GM19239 (cell line): ENCODE data around the gene TIE1.

ENCODE experiments used
- DNase-seq: peaks from one replicate; pipeline ENCODE4 v3.0.0; 2011; ENCODE audit warnings: low spot score; ENCODE audit not compliant: insufficient read length
- FAIRE-seq: peaks from 2 replicates; lab custom pipeline; 2011; peaks lifted over from hg19 to GRCh38; lab: Jason Lieb, UNC

Gene TIE1

GRCh38 chr1:43308635-43309404 is 8.0 kb downstream of the TIE1 start:
- no peak for FAIRE-seq
- no peak for DNase-seq

GRCh38 chr1:43309405-43310025 is 8.7 kb downstream of the TIE1 start:
- FAIRE-seq, result no peak
- DNase-seq, result no peak

- no peak for DNase-seq
- no peak for FAIRE-seq
These were observed 10.7 kb downstream of the TIE1 start for GRCh38 chr1:43311521-43311920.

- DNase-seq (no peak), FAIRE-seq (no peak)
These were observed 11.4 kb downstream of the TIE1 start for GRCh38 chr1:43312212-43312623.

- FAIRE-seq (no peak), DNase-seq (no peak)
These were observed 12.1 kb downstream of the TIE1 start for GRCh38 chr1:43312663-43313515.

GRCh38 chr1:43313771-43314170 is 13.0 kb downstream of the TIE1 start:
- FAIRE-seq, result no peak
- DNase-seq, result no peak

GRCh38 chr1:43314233-43314632 is 13.5 kb downstream of the TIE1 start:
- FAIRE-seq (no peak), DNase-seq (no peak)

- DNase-seq, result no peak
- FAIRE-seq, result no peak
These were observed 14.7 kb downstream of the TIE1 start for GRCh38 chr1:43315481-43315880.

- FAIRE-seq (no peak), DNase-seq (no peak)
These were observed 15.4 kb downstream of the TIE1 start for GRCh38 chr1:43315963-43316737.

GRCh38 chr1:43316738-43317520 is 16.1 kb downstream of the TIE1 start:
- FAIRE-seq (no peak), DNase-seq (no peak)

GRCh38 chr1:43317817-43318471 is 17.2 kb downstream of the TIE1 start:
- no peak for FAIRE-seq

GRCh38 chr1:43318831-43319230 is 18.0 kb downstream of the TIE1 start:
- no peak for FAIRE-seq
- DNase-seq, result no peak

More at GRCh38 chr1:43317817-43318471, 17.2 kb downstream of the TIE1 start:
- no peak for DNase-seq

GRCh38 chr1:43319288-43319687 is 18.5 kb downstream of the TIE1 start:
- no peak for FAIRE-seq
- DNase-seq, result no peak

- DNase-seq, result no peak
- no peak for FAIRE-seq
These were observed 19.0 kb downstream of the TIE1 start for GRCh38 chr1:43319766-43320165.

GRCh38 chr1:43321331-43321891 is 20.6 kb downstream of the TIE1 start:
- DNase-seq (no peak), FAIRE-seq (no peak)

GRCh38 chr1:43322506-43322905 is 21.7 kb downstream of the TIE1 start:
- FAIRE-seq, result no peak

GRCh38 chr1:43324810-43325209 is 24.0 kb downstream of the TIE1 start:
- DNase-seq (no peak), FAIRE-seq (no peak)

More at GRCh38 chr1:43322506-43322905, 21.7 kb downstream of the TIE1 start:
- no peak for DNase-seq

- DNase-seq (no peak), FAIRE-seq (no peak)
These were observed 24.6 kb downstream of the TIE1 start for GRCh38 chr1:43325381-43325780.
